GM12878 (cell line): ENCODE results near the gene BRDT. TPM values are rescaled to one million over a fixed set of nuclear protein-coding genes. Genes with fewer than 3 reads are reported as not detected.

Experiments
- ATAC-seq: fragments of 200-7000 bp; cut with Tn5 transposase; 3 replicates; pipeline ENCODE4 v1.9.1; 2020; ENCODE audit warnings: mild to moderate bottlenecking, moderate library complexity
- BruUV-seq: library from RNA; stranded (reverse); fragments of 400-500 nt; replicated peaks from 2 replicates; lab custom pipeline; 2021; lab: Mats Ljungman, UMichigan
- CTCF ChIA-PET: fragments of 300-600 bp; sonication (Branson Sonifier 250); formaldehyde crosslinking; extraction: SDS; loops from one replicate; lab custom pipeline; 2021; ENCODE audit warnings: inconsistent platforms; lab: Yijun Ruan, JAX
- POLR2A ChIA-PET: fragments of 350-600 bp; formaldehyde crosslinking; extraction: SDS; loops from one replicate; lab custom pipeline; 2021; ENCODE audit warnings: inconsistent platforms; lab: Charles Lee
- RAD21 ChIA-PET: fragments of 300-600 bp; sonication (Branson Sonifier 250); formaldehyde crosslinking; loops from one replicate; lab custom pipeline; 2023; ENCODE audit warnings: antibody characterized with exemption; ENCODE audit not compliant: unreplicated experiment; lab: Charles Lee
- SMC1A ChIA-PET: fragments of 300-600 bp; sonication (Branson Sonifier 250); formaldehyde crosslinking; loops from one replicate; lab custom pipeline; 2023; ENCODE audit not compliant: unreplicated experiment, uncharacterized antibody; lab: Charles Lee
- DNase-seq: peaks from one replicate; pipeline ENCODE4 v3.0.0-alpha.2; 2011; ENCODE audit warnings: low read depth, low spot score
- FAIRE-seq: peaks from 3 replicates; lab custom pipeline; 2011; peaks lifted over from hg19 to GRCh38; lab: Jason Lieb, UNC
- H2AFZ ChIP-seq: 2 replicates; pipeline ENCODE4 v1.6.0; 2011; ENCODE audit warnings: low read depth, low read length, control low read depth; ENCODE audit not compliant: control insufficient read depth
- H3K27ac ChIP-seq: 2 replicates; pipeline ENCODE4 v1.5.1; 2011; ENCODE audit warnings: control low read depth; ENCODE audit not compliant: control insufficient read depth, insufficient read depth
- H3K27me3 ChIP-seq, 2 experiments: replicated peaks in 1 of 2; 2 replicates each; pipeline versions ENCODE4 v1.6.0 to v1.6.1; 2011; ENCODE audit warnings: low read length in 1 of 2; ENCODE audit not compliant: control insufficient read depth in 2 of 2, insufficient read depth in 2 of 2
- H3K36me3 ChIP-seq, 2 experiments: 2 replicates each; pipeline ENCODE4 v1.5.1; 2011; ENCODE audit warnings: low read length in 1 of 2; ENCODE audit not compliant: control insufficient read depth in 2 of 2, insufficient read depth in 2 of 2
- H3K4me1 ChIP-seq: 2 replicates; pipeline ENCODE4 v1.6.1; 2011; ENCODE audit warnings: mild to moderate bottlenecking, low read length, moderate library complexity, mixed read lengths; ENCODE audit not compliant: control insufficient read depth, insufficient read depth
- H3K4me2 ChIP-seq: 2 replicates; pipeline ENCODE4 v1.6.0; 2011; ENCODE audit warnings: control low read depth; ENCODE audit not compliant: control insufficient read depth, insufficient read depth
- H3K4me3 ChIP-seq: fragments of 200-600 bp; sonication (generic); 2 replicates; pipeline ENCODE4 v1.5.1; 2016
- H3K79me2 ChIP-seq: 2 replicates; pipeline ENCODE4 v1.6.0; 2011; ENCODE audit warnings: low read length; ENCODE audit not compliant: control insufficient read depth, insufficient read depth
- H3K9ac ChIP-seq: 2 replicates; pipeline ENCODE4 v1.8.0; 2011; ENCODE audit warnings: low read length, control low read depth, mixed read lengths; ENCODE audit not compliant: control insufficient read depth, insufficient read depth
- H3K9me3 ChIP-seq: replicated peaks from 3 replicates; pipeline ENCODE4 v1.5.1; 2011; ENCODE audit warnings: mild to moderate bottlenecking, low read length; ENCODE audit not compliant: control insufficient read depth, insufficient read depth
- H4K20me1 ChIP-seq: 2 replicates; pipeline ENCODE4 v1.6.0; 2011; ENCODE audit not compliant: control insufficient read depth, insufficient read depth
- EZH2 ChIP-seq: IDR thresholded peaks from 2 replicates; pipeline ENCODE4 v1.6.1; 2012; ENCODE audit warnings: low read depth, mild to moderate bottlenecking, control low read depth, inconsistent platforms, low read length, borderline replicate concordance; ENCODE audit not compliant: control insufficient read depth
- MTA2 ChIP-seq: fragments of 450-650 bp; IDR thresholded peaks from 2 replicates; pipeline ENCODE4 v1.6.1; 2016; ENCODE audit warnings: low read depth, mild to moderate bottlenecking, moderate library complexity
- NR2C2 ChIP-seq: IDR thresholded peaks from 2 replicates; pipeline ENCODE4 v1.6.1; 2011; ENCODE audit warnings: borderline replicate concordance, low read depth; ENCODE audit not compliant: control insufficient read depth, insufficient read length
- SMAD5 ChIP-seq: IDR thresholded peaks from 2 replicates; pipeline ENCODE4 v1.6.1; 2016; ENCODE audit warnings: antibody characterized with exemption, low read depth
- ZNF207 ChIP-seq: fragments of 450-650 bp; IDR thresholded peaks from 2 replicates; pipeline ENCODE4 v1.6.1; 2014; ENCODE audit warnings: antibody characterized with exemption, mild to moderate bottlenecking, borderline replicate concordance
- whole genome bisulfite sequencing: methylation state at CpG from one replicate; pipeline ENCODE4 v1.1.6; 2016; ENCODE audit warnings: low lambda C conversion rate; ENCODE audit not compliant: insufficient replicate concordance, insufficient coverage; ENCODE audit errors: missing lambda C conversion rate; 5-methylcytosine and 5-hydroxymethylcytosine counted together
- in situ Hi-C: fragments of 300-500 bp; cut with MboI; formaldehyde crosslinking; loops from 9 replicates; pipeline ENCODE4 v1.14.3; 2018; ENCODE audit warnings: mixed read lengths
- intact Hi-C: fragments of 100-400 bp; cut with micrococcal nuclease; formaldehyde crosslinking; loops from one replicate; pipeline ENCODE4 v1.14.2; 2022; ENCODE audit not compliant: unreplicated experiment
- polyA plus RNA-seq, 11 experiments: library from polyadenylated mRNA; depleted of rRNA in 4 of 11; unstranded in 6 of 11; stranded (reverse) in 5 of 11; fragments of >200 nt; fragmentation: Nextera tagmentation in 4 of 11; fragmentation: Illumina TruSeq in 1 of 11; extraction: Ambion mirVana in 4 of 11; extraction: Trizol in 1 of 11; gene quantifications; 1 replicate in 1 of 11; 2 replicates in 10 of 11; pipeline versions ENCODE4 v1.2.1 to v1.2.3, GENCODE V29; 2011 to 2016; ENCODE audit warnings: inconsistent platforms in 2 of 11, missing spikeins in 2 of 11, low read depth in 1 of 11
- total RNA-seq, 4 experiments: library from RNA; depleted of rRNA in 3 of 4; stranded (reverse); fragments of >200 nt in 3 of 4; fragmentation: Illumina TruSeq in 1 of 4; extraction: Trizol in 1 of 4; gene quantifications; 2 replicates each; pipeline versions ENCODE4 v1.2.1 to v1.2.3, GENCODE V29; 2013 to 2021
- TF ChIP-seq, protein P1 (sequence below): IDR thresholded peaks from 2 replicates; pipeline ENCODE4 v1.6.1; 2011; ENCODE audit warnings: low read depth, mild to moderate bottlenecking, low read length, moderate library complexity, borderline replicate concordance; ENCODE audit errors: extremely low read depth
- TF ChIP-seq, protein P2 (sequence below): IDR thresholded peaks from 2 replicates; pipeline ENCODE4 v1.6.1; 2012; ENCODE audit warnings: mild to moderate bottlenecking, low read depth, low read length

Gene BRDT
- total and polyA plus RNA-seq, 10 of the 15 experiments (the other 5 are each of a cell fraction or from before 2014, with no cell fraction given) = 0.02 to 0.11 TPM; not detected in 8

DNA sequence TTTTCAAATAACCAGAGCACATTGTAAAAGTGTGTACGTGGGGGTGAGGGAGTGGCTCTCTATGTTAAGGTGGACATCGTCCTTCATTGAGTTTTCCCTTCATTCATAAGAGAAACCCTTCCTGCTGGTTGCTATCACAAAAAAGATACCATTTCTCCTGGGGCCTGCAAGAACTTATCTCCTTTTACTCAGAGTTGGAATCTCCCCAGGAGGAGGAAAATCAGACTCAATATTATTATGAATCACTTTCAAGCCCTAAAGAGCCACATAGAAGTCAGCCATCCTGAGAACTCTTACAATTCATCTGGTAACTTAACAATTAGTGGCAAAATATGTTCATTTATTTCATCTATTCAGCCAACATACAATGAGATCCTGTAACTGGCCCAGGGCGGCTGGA lies 36.2 kb upstream of the BRDT start (continued):
- TF ChIP-seq MTA2 = no peak
- TF ChIP-seq, protein P1, sequence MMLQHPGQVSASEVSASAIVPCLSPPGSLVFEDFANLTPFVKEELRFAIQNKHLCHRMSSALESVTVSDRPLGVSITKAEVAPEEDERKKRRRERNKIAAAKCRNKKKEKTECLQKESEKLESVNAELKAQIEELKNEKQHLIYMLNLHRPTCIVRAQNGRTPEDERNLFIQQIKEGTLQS = no peak

DNA sequence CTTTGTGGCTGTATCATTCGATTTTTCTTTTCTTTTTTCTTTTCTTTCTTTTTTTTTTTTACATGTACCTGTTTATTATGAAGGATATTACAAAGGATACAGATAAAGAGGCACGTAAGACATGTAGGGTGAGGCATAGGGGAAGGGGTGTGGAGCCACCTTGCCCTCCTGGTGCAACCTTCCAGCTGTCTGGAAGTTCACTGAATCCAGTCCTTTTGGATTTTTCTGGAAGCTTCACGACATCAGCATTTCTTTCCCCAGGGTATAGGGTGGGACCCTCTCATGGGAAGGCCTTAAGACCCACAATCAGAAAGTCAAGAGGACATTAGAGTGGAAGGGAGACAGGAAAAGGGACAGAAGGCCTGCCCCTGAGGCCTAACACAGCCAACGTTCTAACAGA lies 33.2 kb upstream of the BRDT start:
- SMC1A ChIA-PET = no interaction called here
- Histone ChIP-seq H3K4me1 (no peaks in the 10 kb centered on the region), H4K20me1 (no peaks in the 10 kb centered on the region), H2AFZ (no peak overlapping the region), H3K27ac (no peak overlapping the region), H3K4me2 (no peak overlapping the region), H3K36me3 (no peaks in the 10 kb centered on the region), H3K9me3 (no peaks in the 10 kb centered on the region), H3K9ac (no peak overlapping the region), H3K4me3 (no peak overlapping the region), H3K79me2 (no peaks in the 10 kb centered on the region), H3K27me3 (no peaks in the 10 kb centered on the region)
- 19% methylated on average over 4 of the region's 4 CpGs for WGBS
- in situ Hi-C loops (no loop called here), intact Hi-C loops (no loop called here)
- TF ChIP-seq SMAD5 (no peak), ZNF207 (no peak), EZH2 (no peak), NR2C2 (no peak)
- TF ChIP-seq, protein P2, sequence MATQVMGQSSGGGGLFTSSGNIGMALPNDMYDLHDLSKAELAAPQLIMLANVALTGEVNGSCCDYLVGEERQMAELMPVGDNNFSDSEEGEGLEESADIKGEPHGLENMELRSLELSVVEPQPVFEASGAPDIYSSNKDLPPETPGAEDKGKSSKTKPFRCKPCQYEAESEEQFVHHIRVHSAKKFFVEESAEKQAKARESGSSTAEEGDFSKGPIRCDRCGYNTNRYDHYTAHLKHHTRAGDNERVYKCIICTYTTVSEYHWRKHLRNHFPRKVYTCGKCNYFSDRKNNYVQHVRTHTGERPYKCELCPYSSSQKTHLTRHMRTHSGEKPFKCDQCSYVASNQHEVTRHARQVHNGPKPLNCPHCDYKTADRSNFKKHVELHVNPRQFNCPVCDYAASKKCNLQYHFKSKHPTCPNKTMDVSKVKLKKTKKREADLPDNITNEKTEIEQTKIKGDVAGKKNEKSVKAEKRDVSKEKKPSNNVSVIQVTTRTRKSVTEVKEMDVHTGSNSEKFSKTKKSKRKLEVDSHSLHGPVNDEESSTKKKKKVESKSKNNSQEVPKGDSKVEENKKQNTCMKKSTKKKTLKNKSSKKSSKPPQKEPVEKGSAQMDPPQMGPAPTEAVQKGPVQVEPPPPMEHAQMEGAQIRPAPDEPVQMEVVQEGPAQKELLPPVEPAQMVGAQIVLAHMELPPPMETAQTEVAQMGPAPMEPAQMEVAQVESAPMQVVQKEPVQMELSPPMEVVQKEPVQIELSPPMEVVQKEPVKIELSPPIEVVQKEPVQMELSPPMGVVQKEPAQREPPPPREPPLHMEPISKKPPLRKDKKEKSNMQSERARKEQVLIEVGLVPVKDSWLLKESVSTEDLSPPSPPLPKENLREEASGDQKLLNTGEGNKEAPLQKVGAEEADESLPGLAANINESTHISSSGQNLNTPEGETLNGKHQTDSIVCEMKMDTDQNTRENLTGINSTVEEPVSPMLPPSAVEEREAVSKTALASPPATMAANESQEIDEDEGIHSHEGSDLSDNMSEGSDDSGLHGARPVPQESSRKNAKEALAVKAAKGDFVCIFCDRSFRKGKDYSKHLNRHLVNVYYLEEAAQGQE = no peak
- CTCF ChIA-PET = interaction anchor here (0.6 to 1.3 kb wide), 2 partner anchors 9 to 259 kb away, joined by 3 read pairs; no protein-coding TSS in a partner anchor
- DNase-seq = no peak
- no peak for ATAC-seq
- no peak for FAIRE-seq
- BruUV-seq = no TSS peak
- RAD21 ChIA-PET = no interaction called here
- POLR2A ChIA-PET = no interaction called here
